ENCODE measurements around the gene SPATA17.
"Not testable (repeated sequence)": the region's sequence is repeated elsewhere in the genome, so short reads cannot be mapped to it uniquely, and the experiment has no call there.

Gene SPATA17

DNA sequence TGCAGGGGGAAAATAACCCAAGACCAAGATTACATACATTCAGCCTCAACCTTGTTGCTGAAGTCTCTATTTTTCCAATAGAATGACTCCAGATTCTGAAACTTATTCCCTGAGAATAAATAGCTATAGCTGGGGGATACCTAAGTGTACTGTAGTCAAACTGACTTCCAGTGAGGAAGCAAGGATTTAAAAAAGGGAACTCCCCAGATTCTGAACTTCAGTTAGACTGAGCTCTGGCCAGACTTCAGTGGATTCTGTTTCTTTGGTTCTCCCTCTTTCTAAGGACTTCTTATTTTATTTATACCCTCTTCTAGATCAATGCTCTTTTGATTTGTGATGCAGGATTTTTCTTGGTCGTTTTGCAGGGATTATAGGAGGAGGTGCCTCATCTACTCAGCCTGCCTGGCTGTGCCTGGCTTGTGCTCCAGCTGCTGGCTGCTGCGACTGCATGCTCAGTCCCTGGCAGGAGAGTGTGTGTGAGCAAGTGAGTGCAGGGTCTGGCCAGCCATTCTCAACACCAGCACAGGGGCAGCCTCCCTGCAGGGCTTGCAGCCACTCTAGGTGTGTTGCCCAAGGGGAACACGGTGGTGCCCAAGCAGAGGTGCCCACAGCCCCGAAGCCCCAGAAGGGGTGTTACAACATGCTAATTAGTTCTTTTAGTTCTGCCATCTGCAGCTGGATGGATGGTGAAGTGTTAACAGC, 43.0 kb downstream of the SPATA17 start:
- no peak for DNase-seq

DNA sequence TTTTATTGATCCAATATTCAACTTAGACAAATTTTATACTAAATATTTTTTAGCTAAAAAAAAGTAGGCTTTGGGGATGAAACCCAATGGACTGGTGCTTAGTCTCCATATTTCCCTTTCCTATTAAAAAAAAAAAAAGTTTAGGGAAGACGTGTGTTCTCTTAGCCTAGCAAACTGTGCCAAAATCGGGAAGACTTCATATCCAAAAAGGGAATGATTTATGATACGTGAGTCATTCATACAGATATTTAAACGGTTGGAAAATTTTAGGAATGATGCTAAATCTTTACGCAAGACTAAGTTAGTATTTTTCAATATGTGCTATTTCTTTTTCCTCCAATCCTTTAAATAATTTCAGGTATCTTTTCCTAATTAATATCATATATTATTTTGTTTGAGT, 50.7 kb downstream of the SPATA17 start:
- no peak for DNase-seq

DNA sequence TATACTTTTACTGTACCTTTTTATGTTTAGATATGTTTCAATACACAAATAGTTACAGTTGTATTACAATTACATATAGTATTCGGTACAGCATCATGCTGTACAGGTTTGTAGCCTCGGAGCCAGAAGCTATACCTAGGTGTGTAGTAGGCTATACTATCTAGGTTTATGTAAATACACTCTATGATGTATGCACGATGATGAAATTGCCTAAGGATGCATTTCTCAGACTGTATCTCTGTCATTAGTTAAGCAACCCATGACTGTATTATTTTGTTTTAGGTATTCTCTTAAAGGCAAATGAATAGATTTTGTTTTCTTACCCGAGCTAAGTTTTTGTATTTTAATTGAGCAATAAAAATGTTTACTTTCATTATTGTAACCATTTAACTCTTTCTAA, 56.4 kb downstream of the SPATA17 start:
- no peak for DNase-seq

DNA sequence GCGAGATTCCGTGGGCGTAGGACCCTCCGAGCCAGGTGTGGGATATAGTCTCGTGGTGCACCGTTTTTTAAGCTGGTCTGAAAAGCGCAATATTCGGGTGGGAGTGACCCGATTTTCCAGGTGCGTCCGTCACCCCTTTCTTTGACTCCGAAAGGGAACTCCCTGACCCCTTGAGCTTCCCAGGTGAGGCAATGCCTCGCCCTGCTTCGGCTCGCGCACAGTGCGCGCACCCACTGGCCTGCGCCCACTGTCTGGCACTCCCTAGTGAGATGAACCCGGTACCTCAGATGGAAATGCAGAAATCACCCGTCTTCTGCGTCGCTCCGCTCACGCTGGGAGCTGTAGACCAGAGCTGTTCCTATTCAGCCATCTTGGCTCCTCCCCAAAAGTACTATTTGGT, 65.0 kb downstream of the SPATA17 start:
- DNase-seq, result not testable (repeated sequence)

DNA sequence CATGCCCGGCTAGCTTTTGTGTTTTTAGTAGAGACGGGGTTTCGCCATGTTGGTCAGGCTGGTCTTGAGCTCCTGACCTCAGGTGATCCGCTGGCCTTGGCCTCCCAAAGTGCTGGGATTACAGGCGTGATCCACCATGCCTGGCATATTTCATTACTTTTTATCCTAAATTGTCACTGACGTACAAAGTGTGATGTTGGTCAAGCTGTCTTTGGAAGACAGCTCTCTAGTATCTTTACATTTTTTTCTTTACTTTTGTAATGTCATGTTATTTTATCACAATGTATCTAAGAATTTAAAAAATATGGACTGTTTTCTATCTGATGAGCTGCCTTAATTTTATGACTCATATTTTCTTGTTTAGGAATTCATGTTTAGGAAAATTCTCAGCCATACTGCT, 72.2 kb downstream of the SPATA17 start:
- no peak for DNase-seq

DNA sequence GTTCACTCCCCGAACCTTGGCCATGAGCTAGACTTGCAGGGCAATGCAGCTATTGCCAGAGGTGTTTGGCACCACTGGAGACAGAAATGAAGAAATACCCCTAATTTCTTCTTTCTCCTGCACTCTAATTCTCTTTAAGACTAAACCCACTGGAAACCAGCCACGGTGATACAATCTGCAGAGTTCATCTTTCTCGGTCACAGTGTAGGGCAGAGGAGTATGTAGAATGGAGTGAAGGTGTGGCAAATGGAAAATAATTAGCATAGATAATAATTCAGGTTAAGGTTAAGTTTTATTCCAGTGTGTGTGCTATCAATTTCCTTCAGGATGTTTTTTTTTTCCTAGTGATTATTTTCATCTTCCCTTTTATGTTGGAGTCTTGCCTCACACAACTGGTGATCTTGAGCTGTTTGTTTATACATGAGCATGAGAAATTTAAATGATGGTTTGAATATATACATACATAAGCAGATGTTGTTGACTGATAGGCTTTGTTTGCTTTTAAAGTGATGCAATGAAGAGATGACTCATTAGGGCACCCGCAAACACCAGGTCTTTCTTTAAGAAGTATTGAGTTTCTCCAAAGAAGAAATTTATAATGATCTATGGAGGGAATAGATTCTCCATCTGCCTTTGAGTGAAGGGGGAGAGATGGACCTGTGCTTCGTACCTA, 81.9 kb downstream of the SPATA17 start:
- no peak for DNase-seq

DNA sequence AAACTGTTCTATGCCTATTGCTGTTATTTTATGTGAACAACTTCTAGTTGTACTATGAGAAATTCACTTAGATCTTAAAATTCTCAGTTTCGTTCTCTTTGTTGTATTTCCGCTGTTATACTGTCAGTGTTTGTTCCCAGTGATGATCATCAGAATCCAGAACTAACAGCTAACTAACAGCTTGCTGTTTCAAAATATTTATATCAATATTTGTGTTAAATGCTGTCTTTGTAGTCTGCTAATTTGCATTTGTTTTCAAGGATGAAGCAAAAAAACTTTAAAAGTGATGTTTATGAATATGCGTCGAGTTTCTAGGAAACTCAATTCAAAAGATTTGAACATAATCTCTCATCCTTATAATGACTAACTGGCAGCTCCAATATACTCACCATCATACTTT, 84.5 kb downstream of the SPATA17 start:
- DNase-seq, result no peak

DNA sequence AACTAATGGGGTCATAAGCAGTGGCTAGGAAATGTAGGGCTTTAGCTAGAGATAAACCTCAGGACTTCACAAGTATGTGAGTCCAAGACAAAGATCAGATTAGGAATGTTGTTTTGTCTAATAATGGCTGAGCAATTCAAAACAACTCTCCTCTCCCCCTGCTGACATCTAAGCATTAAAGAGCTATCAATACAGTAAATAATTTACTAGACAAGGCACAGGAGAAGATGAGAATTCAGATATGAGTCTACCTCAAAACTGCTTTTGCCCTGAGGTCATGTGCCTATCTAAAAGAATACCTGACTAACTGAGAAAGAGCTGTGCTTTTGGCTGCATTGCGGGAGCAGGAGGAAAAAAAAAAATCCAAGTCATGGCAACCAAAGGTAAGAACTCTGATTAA, 86.8 kb downstream of the SPATA17 start:
- no peak for DNase-seq

DNA sequence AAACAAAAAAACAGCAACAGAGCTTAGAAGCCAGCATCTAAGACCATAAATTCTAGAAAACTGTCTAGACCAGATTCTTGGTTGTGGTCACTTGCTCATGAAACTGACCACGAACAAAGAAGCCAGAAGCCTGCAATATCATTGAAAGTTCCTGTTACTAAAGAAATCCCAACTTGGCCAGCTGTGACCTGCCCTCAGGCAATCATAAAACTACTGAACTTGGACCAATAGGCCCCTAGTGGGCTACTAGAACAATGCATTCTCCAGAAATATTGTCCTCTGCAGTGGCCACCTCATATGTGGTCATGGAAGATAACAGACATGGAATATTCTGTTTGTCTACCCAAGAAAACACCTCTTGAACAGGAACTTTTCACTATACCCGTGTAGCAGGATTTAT, 87.7 kb downstream of the SPATA17 start:
- no peak for DNase-seq

DNA sequence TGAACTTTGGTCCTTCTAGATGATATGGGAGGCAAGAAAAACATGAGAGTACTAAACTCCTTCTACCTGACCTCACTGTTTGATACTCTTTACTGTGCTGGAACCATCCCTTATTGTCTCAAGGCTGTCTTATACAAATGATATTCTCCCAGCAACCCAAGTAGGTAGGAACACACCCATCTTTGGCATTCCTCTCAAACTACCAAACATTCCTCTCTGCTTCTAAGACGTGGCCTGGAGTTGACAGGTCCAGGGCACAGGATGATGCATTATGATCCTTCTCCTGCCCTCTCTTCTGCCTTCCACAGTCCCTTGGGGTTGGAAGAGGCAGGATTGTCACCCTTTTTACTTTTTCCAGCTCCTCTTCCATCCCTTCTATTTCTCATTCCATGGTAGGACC, 90.5 kb downstream of the SPATA17 start:
- DNase-seq, result no peak

DNA sequence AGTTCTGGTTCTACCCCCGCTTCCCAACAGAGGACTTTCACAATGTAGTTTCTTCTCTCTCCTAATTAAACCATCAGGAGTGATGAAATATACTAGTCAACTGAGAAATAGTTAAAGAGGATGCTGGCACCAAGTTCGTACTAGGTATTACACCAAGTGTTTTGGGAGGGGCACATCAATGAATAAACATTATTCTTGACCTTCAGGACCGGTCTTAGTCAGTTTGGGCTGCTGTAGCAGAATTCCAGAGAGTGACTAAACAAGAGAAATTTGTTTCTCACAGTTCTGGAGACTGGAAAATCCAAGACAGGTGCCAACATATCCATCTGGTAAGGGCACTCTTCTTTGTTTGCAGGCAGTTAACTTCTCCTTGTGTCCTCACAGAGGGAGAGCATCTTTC, 103.8 kb downstream of the SPATA17 start:
- no peak for DNase-seq

DNA sequence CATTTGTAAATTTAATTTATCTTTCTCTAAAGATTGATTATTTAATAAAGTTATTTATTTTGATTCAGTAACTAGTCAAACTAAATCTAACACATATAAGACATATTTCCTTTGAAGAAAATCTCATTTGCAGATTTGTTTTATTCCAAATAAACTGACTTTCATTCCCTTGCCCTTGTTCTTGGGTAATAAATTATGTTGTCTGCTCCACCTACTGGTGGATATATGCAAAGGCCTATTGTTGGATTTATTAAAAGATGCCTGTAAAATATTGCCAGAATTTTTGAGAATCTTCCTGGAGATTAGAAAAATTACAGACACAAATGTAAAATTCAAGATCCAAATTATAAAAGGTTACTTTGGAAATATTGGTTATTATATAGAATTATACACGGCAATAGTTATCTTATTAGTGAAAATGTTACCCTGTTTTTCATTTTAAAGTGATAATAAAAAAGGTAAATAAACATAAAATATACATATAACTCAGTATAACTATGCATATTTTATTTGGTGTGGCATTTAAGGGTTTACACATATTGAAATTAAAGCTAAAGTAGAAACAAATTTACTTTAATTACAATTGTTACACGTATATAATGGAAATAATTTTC, 116.1 kb downstream of the SPATA17 start:
- peak in 1 of 5 experiments; percentile 4 for DNase-seq

DNA sequence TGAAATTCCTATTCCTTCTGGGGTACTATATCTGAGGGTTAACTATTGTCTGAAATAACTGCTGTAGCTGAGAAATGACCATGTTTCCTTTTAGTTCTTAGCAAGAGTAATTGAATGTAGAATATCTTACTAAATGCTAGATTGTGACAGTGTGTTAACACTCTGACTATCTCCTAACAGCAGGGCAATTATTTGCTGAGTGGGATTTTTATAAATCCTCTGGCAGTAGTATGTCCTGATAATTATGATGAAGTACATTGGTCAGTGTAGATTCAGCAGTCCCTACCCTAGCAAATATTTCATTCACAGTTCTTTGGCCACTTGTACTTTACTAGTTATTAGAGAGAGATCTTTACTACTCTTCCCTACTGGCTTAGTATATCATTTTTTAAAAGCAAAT, 138.6 kb downstream of the SPATA17 start:
- DNase-seq, result no peak

DNA sequence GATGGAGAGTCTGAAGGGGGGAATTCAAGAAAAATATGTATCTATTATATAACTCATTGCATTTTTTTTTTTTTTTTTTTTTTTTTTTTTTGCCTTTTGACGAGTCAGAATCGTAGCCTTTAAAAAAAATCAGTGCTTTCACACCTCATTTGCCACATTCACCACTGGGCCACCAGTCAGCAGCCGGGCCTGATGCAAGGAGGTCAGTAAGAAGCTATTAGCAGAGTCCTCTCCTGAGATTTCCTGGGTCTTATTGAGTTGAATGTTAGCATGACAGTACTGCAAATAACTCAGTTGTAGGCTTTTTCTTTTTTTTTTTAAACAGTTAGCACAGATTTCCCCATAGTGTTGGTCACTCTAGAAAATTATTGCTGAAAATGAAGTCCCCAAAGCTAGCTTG, 139.8 kb downstream of the SPATA17 start:
- DNase-seq, result no peak

DNA sequence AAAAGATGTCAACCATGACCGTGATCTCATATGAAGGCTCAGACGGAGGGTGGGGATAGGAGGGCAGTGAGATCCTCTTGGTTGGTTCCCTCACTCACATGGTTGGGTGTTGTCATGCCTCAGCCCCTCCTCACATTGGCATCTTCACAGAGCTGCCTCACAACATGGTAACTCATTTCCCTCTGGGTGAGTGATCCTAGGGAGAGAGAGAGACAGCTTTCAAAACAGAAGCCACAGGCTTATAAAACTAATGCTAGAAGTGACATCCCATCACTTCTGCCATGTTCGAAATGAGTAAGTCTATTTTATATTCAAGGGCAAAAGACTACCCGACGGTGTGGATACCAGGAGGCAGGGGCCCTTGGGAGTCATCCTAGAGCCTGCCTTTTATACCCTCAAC, 145.5 kb downstream of the SPATA17 start:
- DNase-seq, result no peak

DNA sequence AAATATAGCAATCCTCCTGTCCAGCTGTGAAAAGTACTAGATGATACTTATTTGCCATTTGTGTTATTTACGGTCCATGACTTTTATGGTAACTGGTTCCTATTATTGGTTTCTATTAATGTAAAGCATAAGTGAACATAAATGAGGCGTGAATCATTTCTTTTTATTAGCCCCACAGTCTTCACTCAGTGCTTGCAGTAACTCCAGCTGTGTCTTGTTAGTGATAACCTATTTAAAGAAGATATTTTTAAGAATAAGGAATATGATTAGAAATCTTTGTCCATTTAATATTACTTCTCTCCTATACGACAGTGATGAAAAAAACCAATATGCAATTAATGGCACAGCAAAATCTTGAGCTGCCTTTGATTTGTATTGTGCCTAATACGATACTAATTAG, 149.9 kb downstream of the SPATA17 start:
- DNase-seq, result no peak

DNA sequence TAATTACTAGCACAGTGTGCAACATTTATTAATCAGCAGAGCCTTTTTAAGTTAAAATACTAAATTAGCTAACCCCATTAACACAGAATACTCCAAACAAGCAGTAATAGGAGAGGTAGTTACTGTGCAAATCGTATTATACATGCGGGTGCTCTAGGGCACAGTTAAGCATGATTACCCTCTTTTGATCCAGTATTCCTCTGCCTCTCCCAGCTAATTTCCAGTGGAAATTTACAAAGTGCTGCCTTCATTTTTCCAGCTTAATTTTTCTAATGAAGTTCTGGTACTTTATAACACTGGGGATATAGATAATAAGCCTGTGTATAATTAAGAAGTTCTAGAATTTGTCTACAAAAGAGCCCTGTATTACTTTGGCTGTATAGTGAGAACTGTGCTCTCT, 159.9 kb downstream of the SPATA17 start:
- DNase-seq, result no peak

DNA sequence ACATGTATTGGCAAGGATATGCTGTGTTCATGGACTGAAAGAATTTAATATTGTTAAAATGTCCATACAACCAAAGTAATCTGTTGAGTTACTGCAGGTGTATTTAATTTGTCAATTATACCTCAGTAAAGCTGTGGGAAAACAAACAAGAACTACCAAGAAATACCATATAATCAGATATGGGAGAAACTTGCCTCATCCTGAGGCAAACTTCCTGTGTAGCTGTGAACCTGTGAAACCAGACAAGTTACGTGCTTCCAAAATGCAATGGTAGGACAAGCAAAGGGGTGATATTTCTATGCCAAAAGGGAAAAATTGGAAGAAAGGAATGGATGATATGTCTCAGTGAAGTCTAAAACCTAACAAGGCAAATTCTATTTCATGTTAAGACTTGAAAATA, 174.6 kb downstream of the SPATA17 start:
- DNase-seq, result peak in 1 of 5 experiments; percentile 10

DNA sequence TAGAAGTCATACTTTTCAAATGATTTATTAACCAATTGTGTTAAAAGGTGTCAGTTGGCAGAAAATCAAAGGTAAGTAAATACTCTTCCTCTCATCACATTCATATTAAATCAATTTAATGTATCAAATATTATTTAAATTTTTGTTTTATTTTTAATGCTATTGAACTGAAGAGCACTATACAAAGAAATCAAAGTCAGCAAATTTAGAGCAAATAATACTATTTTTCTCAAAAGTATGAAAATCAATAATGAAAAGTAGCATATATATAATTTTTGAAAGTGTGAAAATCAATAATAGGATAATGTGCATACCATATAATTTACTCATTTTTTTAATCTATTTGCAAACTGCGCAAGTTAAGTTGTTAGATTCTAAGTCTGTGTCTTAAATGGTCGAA, 181.0 kb downstream of the SPATA17 start:
- no peak for DNase-seq

DNA sequence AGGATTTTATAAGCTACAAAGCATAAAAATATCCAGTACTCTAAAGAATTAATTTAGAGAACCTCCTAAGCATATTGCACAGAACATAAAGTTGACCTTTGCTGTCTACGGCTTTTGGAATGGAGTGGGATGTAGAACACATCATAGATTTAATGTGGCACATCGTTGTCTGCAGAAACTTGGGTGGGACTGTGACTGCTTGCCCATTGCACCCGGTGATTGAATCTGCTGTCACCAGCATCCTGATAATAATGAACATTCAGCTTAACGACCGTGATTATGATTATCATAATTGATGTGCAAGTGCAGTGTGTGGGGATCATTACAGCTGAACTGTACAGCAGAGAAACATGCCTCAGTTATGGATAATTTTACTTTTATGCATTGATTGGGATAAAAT, 181.9 kb downstream of the SPATA17 start:
- DNase-seq, result no peak

DNA sequence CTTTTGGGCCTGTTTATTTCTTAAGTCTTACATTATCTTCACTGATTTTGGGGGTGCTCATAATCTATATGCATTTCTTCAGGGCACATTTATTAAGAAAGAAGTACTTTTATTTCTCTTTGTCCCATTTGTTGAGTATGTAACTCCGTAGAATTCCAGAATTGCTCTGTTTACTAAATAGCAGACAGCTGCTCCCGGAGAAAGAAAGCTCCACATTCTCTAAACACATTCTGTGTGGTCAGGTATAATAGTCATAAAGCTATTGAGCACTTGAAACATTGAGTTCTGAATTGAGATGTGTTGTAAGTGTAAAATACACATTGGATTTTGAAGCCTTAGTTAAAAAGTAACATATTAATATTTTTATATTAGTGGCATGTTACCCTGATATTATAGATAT, 206.5 kb downstream of the SPATA17 start:
- DNase-seq, result no peak

DNA sequence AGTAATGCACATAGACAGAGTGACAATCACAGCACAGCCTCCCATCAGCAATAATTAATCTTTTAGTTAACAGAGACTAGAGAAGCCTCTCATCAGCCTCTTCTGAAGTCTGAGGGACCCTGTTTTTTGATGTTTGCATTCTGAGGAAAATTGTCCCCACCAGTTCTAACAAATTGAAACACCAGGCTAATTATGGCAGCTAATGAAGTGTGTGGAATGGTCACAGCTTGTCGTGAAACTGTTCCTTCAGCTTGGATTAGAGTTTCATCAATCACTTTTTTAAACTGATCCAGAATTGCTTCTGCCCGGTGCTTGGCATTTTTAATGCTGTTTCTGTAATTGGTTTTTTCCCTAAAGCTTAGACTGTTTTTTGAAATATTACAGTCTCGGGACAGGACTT, 208.0 kb downstream of the SPATA17 start:
- DNase-seq, result no peak

DNA sequence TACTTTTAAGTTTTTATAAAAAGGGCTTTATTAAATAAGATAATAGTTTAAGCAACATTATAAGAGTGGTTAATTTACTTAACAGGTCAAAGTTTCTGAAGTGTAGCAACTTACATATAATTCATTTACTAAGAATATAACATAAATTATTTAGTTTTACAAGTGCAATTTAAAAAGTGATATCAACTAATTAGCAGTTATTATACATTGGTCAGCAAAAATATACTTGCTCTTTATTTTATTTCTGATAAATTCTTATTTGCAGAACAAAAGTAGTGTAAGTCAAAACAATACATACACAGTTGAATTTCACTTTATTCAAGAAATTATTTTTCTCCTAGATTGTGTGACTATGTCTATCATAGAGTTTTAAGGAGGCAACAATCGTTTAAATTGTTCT, 215.6 kb downstream of the SPATA17 start:
- DNase-seq, result no peak

DNA sequence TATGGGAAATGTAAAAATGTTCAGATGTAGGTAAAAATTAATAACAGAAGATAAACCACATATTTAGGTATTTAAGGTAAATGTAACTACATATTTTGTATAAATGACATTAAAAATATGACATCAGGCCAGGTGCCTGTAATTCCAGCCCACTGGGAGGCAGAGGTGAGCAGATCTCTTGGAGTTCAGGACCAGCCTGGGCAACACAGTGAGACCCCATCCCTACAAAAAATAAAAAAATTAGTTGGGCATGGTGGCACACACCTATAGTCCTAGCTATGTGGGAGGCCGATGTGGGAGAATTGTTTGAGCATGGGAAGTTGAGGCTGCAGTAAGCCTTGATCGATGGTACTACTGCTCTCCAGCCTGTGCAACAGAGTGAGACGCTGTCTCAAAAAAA, 216.5 kb downstream of the SPATA17 start:
- no peak for DNase-seq

All from T-helper 2 cell (primary cell).